ENCODE data around the gene TAS1R2. TPM values are rescaled to one million over a fixed set of nuclear protein-coding genes. Genes with fewer than 3 reads are reported as not detected.
"Not testable (repeated sequence)": the region's sequence is repeated elsewhere in the genome, so short reads cannot be mapped to it uniquely, and the experiment has no call there.

TAS1R2 gene
- total and polyA plus RNA-seq, 2 donors = not detected

- no peak overlapping the region for H3K4me3 ChIP-seq (ENCODE audit: low read depth, low read length)
- no peaks in the 10 kb centered on the region for H3K4me1 ChIP-seq (ENCODE audit: insufficient read depth)
- DNase-seq (ENCODE audit: extremely low spot score) = peak; percentile 41
- 24% methylated on average over 11 of the region's 11 CpGs for WGBS
- H3K27ac ChIP-seq (ENCODE audit: low read depth) = no peak overlapping the region
- no peaks in the 10 kb centered on the region for H3K36me3 ChIP-seq (ENCODE audit: insufficient read depth)
Observed at GRCh38 chr1:18849261-18849711, 10.2 kb downstream of the TAS1R2 start.

GRCh38 chr1:18847723-18848122 lies 11.7 kb downstream of the TAS1R2 start:
- H3K36me3 ChIP-seq (ENCODE audit: insufficient read depth); H3K4me1 ChIP-seq (ENCODE audit: insufficient read depth); DNase-seq (ENCODE audit: extremely low spot score); H3K4me3 ChIP-seq (ENCODE audit: low read depth, low read length); H3K27ac ChIP-seq (ENCODE audit: low read depth): not testable (repeated sequence)
- WGBS = 64% methylated on average over 2 of the region's 2 CpGs

GRCh38 chr1:18840145-18840544 lies 19.3 kb downstream of the TAS1R2 start:
- no peak overlapping the region for H3K4me3 ChIP-seq (ENCODE audit: low read depth, low read length)
- no peak for DNase-seq (ENCODE audit: extremely low spot score)
- no peak overlapping the region for H3K27ac ChIP-seq (ENCODE audit: low read depth)
- WGBS = 96% methylated on average over 17 of the region's 17 CpGs
- no peaks in the 10 kb centered on the region for H3K4me1 ChIP-seq (ENCODE audit: insufficient read depth)
- no peaks in the 10 kb centered on the region for H3K36me3 ChIP-seq (ENCODE audit: insufficient read depth)

- WGBS = 69% methylated on average over 5 of the region's 5 CpGs
- no peak overlapping the region for H3K27ac ChIP-seq (ENCODE audit: low read depth)
- no peaks in the 10 kb centered on the region for H3K36me3 ChIP-seq (ENCODE audit: insufficient read depth)
- no peaks in the 10 kb centered on the region for H3K4me1 ChIP-seq (ENCODE audit: insufficient read depth)
- no peak overlapping the region for H3K4me3 ChIP-seq (ENCODE audit: low read depth, low read length)
- DNase-seq (ENCODE audit: extremely low spot score) = no peak
Observed at GRCh38 chr1:18836654-18837053, 22.8 kb downstream of the TAS1R2 start.

GRCh38 chr1:18832319-18832718 lies 27.1 kb downstream of the TAS1R2 start:
- not testable (repeated sequence) for H3K36me3 ChIP-seq (ENCODE audit: insufficient read depth); DNase-seq (ENCODE audit: extremely low spot score); H3K27ac ChIP-seq (ENCODE audit: low read depth); H3K4me1 ChIP-seq (ENCODE audit: insufficient read depth); H3K4me3 ChIP-seq (ENCODE audit: low read depth, low read length)
- 40% methylated on average over 1 of the region's 1 CpG for WGBS

GRCh38 chr1:18831656-18832055 lies 27.8 kb downstream of the TAS1R2 start:
- no peak overlapping the region for H3K4me3 ChIP-seq (ENCODE audit: low read depth, low read length)
- no peaks in the 10 kb centered on the region for H3K4me1 ChIP-seq (ENCODE audit: insufficient read depth)
- no peaks in the 10 kb centered on the region for H3K36me3 ChIP-seq (ENCODE audit: insufficient read depth)
- 94% methylated on average over 2 of the region's 2 CpGs for WGBS
- DNase-seq (ENCODE audit: extremely low spot score) = no peak
- H3K27ac ChIP-seq (ENCODE audit: low read depth) = no peak overlapping the region

GRCh38 chr1:18830596-18830995 lies 28.9 kb downstream of the TAS1R2 start:
- WGBS = 22% methylated on average over 12 of the region's 12 CpGs
- Histone ChIP-seq H3K36me3 (ENCODE audit: insufficient read depth) (no peaks in the 10 kb centered on the region), H3K4me3 (ENCODE audit: low read depth, low read length) (no peak overlapping the region), H3K27ac (ENCODE audit: low read depth) (no peak overlapping the region), H3K4me1 (ENCODE audit: insufficient read depth) (no peaks in the 10 kb centered on the region)
- no peak for DNase-seq (ENCODE audit: extremely low spot score)

GRCh38 chr1:18829671-18830070 lies 29.8 kb downstream of the TAS1R2 start:
- H3K4me3 ChIP-seq (ENCODE audit: low read depth, low read length) = no peak overlapping the region
- H3K36me3 ChIP-seq (ENCODE audit: insufficient read depth) = no peaks in the 10 kb centered on the region
- H3K27ac ChIP-seq (ENCODE audit: low read depth) = no peak overlapping the region
- H3K4me1 ChIP-seq (ENCODE audit: insufficient read depth) = no peaks in the 10 kb centered on the region
- WGBS = 86% methylated on average over 1 of the region's 1 CpG
- no peak for DNase-seq (ENCODE audit: extremely low spot score)

GRCh38 chr1:18828224-18828623 lies 31.2 kb downstream of the TAS1R2 start:
- no peak for DNase-seq (ENCODE audit: extremely low spot score)
- H3K36me3 ChIP-seq (ENCODE audit: insufficient read depth) = no peaks in the 10 kb centered on the region
- no peak overlapping the region for H3K27ac ChIP-seq (ENCODE audit: low read depth)
- no peaks in the 10 kb centered on the region for H3K4me1 ChIP-seq (ENCODE audit: insufficient read depth)
- WGBS = 55% methylated on average over 2 of the region's 2 CpGs
- H3K4me3 ChIP-seq (ENCODE audit: low read depth, low read length) = no peak overlapping the region

GRCh38 chr1:18823438-18823837 lies 36.0 kb downstream of the TAS1R2 start:
- DNase-seq (ENCODE audit: extremely low spot score) = no peak
- H3K27ac ChIP-seq (ENCODE audit: low read depth) = no peak overlapping the region
- H3K36me3 ChIP-seq (ENCODE audit: insufficient read depth) = no peaks in the 10 kb centered on the region
- WGBS = 93% methylated on average over 6 of the region's 6 CpGs
- no peaks in the 10 kb centered on the region for H3K4me1 ChIP-seq (ENCODE audit: insufficient read depth)
- H3K4me3 ChIP-seq (ENCODE audit: low read depth, low read length) = no peak overlapping the region

- WGBS = 45% methylated on average over 22 of the region's 22 CpGs
- Histone ChIP-seq H3K27ac (ENCODE audit: low read depth) (no peak overlapping the region), H3K4me1 (ENCODE audit: insufficient read depth) (no peaks in the 10 kb centered on the region), H3K4me3 (ENCODE audit: low read depth, low read length) (no peak overlapping the region), H3K36me3 (ENCODE audit: insufficient read depth) (no peaks in the 10 kb centered on the region)
- peak; percentile 50 for DNase-seq (ENCODE audit: extremely low spot score)
Observed at GRCh38 chr1:18820791-18821641, 38.4 kb downstream of the TAS1R2 start.

GRCh38 chr1:18819986-18820790 lies 39.3 kb downstream of the TAS1R2 start:
- 69% methylated on average over 38 of the region's 38 CpGs for WGBS
- H3K4me1 ChIP-seq (ENCODE audit: insufficient read depth) = no peaks in the 10 kb centered on the region

GRCh38 chr1:18819203-18819602 lies 40.3 kb downstream of the TAS1R2 start:
- no peaks in the 10 kb centered on the region for H3K36me3 ChIP-seq (ENCODE audit: insufficient read depth)
- H3K27ac ChIP-seq (ENCODE audit: low read depth) = no peak overlapping the region
- no peaks in the 10 kb centered on the region for H3K4me1 ChIP-seq (ENCODE audit: insufficient read depth)
- DNase-seq (ENCODE audit: extremely low spot score) = no peak
- 45% methylated on average over 12 of the region's 12 CpGs for WGBS
- no peak overlapping the region for H3K4me3 ChIP-seq (ENCODE audit: low read depth, low read length)

More at GRCh38 chr1:18819986-18820790, 39.3 kb downstream of the TAS1R2 start:
- Histone ChIP-seq H3K4me3 (ENCODE audit: low read depth, low read length) (no peak overlapping the region), H3K27ac (ENCODE audit: low read depth) (no peak overlapping the region), H3K36me3 (ENCODE audit: insufficient read depth) (no peaks in the 10 kb centered on the region)
- no peak for DNase-seq (ENCODE audit: extremely low spot score)

Measured in urinary bladder (tissue), 4 donors.